Measurements from ENCODE around the gene CNPY3. TPM values are rescaled to one million over a fixed set of nuclear protein-coding genes. Genes with fewer than 3 reads are reported as not detected.

The CNPY3 gene
- total RNA-seq, 4 donors from 2014 or later, result 28.4 to 43.7 (median 32.6) TPM

- no peak for ATAC-seq (ENCODE audit: low FRiP score)
- TF ChIP-seq CTCF (IDR thresholded peaks at IDR 0.05), result no peak
- no peak for DNase-seq (ENCODE audit: low spot score)
Measured at GRCh38 chr6:42984924-42985475, 55.7 kb downstream of the CNPY3 start.

GRCh38 chr6:42987533-42988451 lies 58.5 kb downstream of the CNPY3 start:
- DNase-seq (ENCODE audit: low spot score), result no peak
- no peak for ATAC-seq (ENCODE audit: low FRiP score)
- TF ChIP-seq CTCF (IDR thresholded peaks at IDR 0.05), result no peak

DNA sequence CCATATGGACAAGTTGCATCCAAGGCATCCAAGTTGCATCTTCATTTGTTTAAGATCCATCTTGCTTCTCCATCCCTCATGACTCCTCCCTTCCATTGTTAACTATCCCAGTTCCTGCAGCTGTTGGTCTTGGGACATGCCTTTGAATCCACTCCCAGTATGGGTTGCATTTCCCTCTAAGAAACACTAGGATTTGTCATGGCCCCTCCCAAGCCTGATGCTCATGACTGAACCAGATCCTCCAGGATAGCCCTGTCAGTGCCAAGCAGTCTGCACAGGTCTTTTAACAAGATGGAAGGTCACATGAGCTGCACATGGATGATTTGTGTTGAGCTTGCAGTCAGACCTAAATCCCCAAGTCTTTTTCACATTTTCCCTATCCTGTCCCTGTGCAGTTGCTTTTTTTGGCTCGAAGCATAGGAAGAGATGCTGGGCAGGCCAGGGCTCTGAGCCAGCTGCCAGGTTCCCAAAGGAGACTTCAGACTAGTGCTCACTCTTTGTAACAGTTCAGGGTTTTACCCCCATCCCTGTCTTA lies 59.3 kb downstream of the CNPY3 start:
- DNase-seq (ENCODE audit: low spot score) (no peak), ATAC-seq (ENCODE audit: low FRiP score) (no peak)
- TF ChIP-seq CTCF (IDR thresholded peaks at IDR 0.05), result no peak

Other genes starting within 250 kb of the CNPY3 start
- 1 to 10 TPM in 1 of 4 donors, under 1 TPM in 3; 0.38 to 1.4 (median 0.54) TPM for gene PRPH2, start 206.9 kb upstream of the CNPY3 start, total RNA-seq
- gene TBCC, start 183.4 kb upstream of the CNPY3 start, total RNA-seq, result 10 to 100 TPM; 16.4 to 30.7 (median 22.0) TPM
- gene BICRAL, start 147.4 kb upstream of the CNPY3 start, total RNA-seq, result 10 to 100 TPM in 3 of 4 donors, 1 to 10 TPM in 1; 7.6 to 18.8 (median 12.9) TPM
- gene RPL7L1, start 49.9 kb upstream of the CNPY3 start, total RNA-seq, result 100 to 1,000 TPM in 2 of 4 donors, 10 to 100 TPM in 2; 93.0 to 138 (median 105) TPM
- gene PTCRA, start 13.4 kb upstream of the CNPY3 start, total RNA-seq, result under 1 TPM in 1 of 4 donors, not detected in 3; 0.72 TPM
- gene GNMT, start 31.3 kb downstream of the CNPY3 start, total RNA-seq, result 1 to 10 TPM in 2 of 4 donors, under 1 TPM in 1, not detected in 1; 0.84 to 1.1 (median 1.0) TPM
- 10 to 100 TPM in 3 of 4 donors, 1 to 10 TPM in 1; 5.0 to 22.1 (median 12.8) TPM for gene PEX6, start 49.7 kb downstream of the CNPY3 start, total RNA-seq
- 10 to 100 TPM; 18.0 to 41.5 (median 37.4) TPM for gene PPP2R5D, start 55.1 kb downstream of the CNPY3 start, total RNA-seq
- gene MEA1, start 84.5 kb downstream of the CNPY3 start, total RNA-seq, result 10 to 100 TPM; 39.6 to 67.8 (median 45.5) TPM
- 100 to 1,000 TPM in 1 of 4 donors, 10 to 100 TPM in 3; 58.0 to 106 (median 95.0) TPM for gene KLHDC3, start 84.8 kb downstream of the CNPY3 start, total RNA-seq
- gene RRP36, start 92.1 kb downstream of the CNPY3 start, total RNA-seq, result 10 to 100 TPM; 44.1 to 54.2 (median 48.7) TPM
- 10 to 100 TPM; 10.1 to 17.3 (median 14.3) TPM for gene CUL7, start 124.4 kb downstream of the CNPY3 start, total RNA-seq
- gene MRPL2, start 130.0 kb downstream of the CNPY3 start, total RNA-seq, result 10 to 100 TPM; 10.7 to 32.2 (median 19.3) TPM
- gene KLC4, start 130.2 kb downstream of the CNPY3 start, total RNA-seq, result 10 to 100 TPM; 15.2 to 21.1 (median 16.5) TPM
- gene PTK7, start 146.8 kb downstream of the CNPY3 start, total RNA-seq, result 10 to 100 TPM; 11.5 to 38.9 (median 13.8) TPM
- gene SRF, start 241.8 kb downstream of the CNPY3 start, total RNA-seq, result 10 to 100 TPM; 21.5 to 37.8 (median 24.4) TPM

Data from omental fat pad (tissue), 4 donors.